ENCODE measurements around the gene KCNA5.

Gene KCNA5

GRCh38 chr12:5063149-5063548 is 19.5 kb downstream of the KCNA5 start:
- no peaks in the 10 kb centered on the region for H3K36me3 ChIP-seq (ENCODE audit: insufficient read depth, low read length)
- H3K4me1 ChIP-seq (ENCODE audit: control insufficient read depth, insufficient read depth, low read length, unreplicated experiment) = no peaks in the 10 kb centered on the region
- H3K79me2 ChIP-seq (ENCODE audit: control insufficient read depth, insufficient read depth, low read length, unreplicated experiment) = no peaks in the 10 kb centered on the region
- no peak overlapping the region for H2AFZ ChIP-seq (ENCODE audit: low read length, unreplicated experiment)
- no peak overlapping the region for H3K4me3 ChIP-seq (ENCODE audit: low read depth, low read length)
- no peaks in the 10 kb centered on the region for H3K27me3 ChIP-seq (ENCODE audit: insufficient read depth, low read length)
- H3K27ac ChIP-seq (ENCODE audit: low read depth, low read length) = no peak overlapping the region

DNA sequence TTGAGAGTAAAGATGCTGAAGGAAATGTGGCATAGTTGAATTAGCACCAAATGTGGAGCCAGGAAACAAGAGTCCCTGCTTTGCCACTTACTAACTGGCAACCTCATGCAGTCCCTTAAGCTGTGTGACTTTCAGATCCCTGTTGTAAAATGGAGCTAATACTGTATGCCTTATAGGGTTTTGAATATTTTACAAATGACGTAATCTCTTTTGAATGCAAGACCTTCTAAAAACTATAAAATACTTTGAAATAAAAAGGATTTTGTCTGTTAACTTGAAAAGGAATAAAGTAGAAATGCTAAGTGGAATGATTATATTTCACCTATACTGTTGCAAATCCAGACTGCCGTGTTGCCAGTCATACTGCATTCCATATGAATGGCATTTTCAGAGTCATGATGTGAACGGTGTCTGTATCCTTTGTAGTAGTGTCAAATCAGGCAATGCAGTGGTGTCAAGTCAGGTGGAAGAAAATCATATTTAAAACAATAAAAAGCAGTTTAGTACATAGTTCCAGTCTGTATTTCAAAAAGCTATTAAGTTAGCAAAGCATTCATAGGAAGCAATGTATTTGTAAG is 21.3 kb downstream of the KCNA5 start:
- Histone ChIP-seq H3K27ac (ENCODE audit: low read depth, low read length) (no peak overlapping the region), H2AFZ (ENCODE audit: low read length, unreplicated experiment) (no peak overlapping the region), H3K36me3 (ENCODE audit: insufficient read depth, low read length) (no peaks in the 10 kb centered on the region), H3K27me3 (ENCODE audit: insufficient read depth, low read length) (no peaks in the 10 kb centered on the region), H3K4me3 (ENCODE audit: low read depth, low read length) (no peak overlapping the region), H3K79me2 (ENCODE audit: control insufficient read depth, insufficient read depth, low read length, unreplicated experiment) (no peaks in the 10 kb centered on the region), H3K4me1 (ENCODE audit: control insufficient read depth, insufficient read depth, low read length, unreplicated experiment) (no peaks in the 10 kb centered on the region)

DNA sequence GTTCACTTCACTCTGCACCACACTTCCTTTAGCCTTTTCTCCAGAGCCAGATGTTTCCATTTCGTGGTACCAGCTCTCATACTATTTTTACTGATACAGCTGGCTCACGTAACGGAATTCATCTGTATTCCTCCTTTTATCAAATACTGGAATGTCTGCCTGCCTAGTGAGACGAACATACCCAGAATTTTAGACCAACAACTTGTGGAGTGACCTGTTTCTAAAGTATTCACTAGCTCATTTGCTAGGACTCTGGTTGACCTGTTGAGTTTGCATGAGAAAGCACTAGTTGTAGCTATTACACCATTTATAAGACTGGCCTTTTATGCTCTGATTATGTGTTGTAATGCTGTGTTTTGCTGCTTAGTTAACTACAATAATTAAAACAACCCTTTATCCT is 22.6 kb downstream of the KCNA5 start:
- no peak overlapping the region for H3K27ac ChIP-seq (ENCODE audit: low read depth, low read length)
- H3K4me3 ChIP-seq (ENCODE audit: low read depth, low read length) = no peak overlapping the region
- no peaks in the 10 kb centered on the region for H3K27me3 ChIP-seq (ENCODE audit: insufficient read depth, low read length)
- H3K4me1 ChIP-seq (ENCODE audit: control insufficient read depth, insufficient read depth, low read length, unreplicated experiment) = no peaks in the 10 kb centered on the region
- no peaks in the 10 kb centered on the region for H3K36me3 ChIP-seq (ENCODE audit: insufficient read depth, low read length)
- H2AFZ ChIP-seq (ENCODE audit: low read length, unreplicated experiment) = no peak overlapping the region
- no peaks in the 10 kb centered on the region for H3K79me2 ChIP-seq (ENCODE audit: control insufficient read depth, insufficient read depth, low read length, unreplicated experiment)

DNA sequence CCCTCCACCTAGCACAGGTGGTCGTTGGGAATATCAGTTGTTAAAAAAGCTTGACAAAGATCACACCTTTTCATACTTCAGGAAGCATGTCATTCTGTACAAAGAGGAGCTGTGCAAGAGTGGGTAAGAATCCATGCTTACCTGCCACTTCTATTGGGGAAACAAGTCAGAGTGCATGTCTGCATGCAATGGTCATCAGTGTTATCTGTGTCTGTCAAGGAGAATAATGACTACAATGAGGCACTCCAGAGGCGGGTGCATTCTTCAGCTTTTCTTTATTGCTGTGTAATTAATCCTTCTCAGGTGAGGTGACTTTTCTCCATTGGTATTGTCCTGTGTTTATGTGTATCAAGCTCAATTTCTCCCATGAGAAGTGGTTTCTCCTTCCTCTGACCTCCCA is 24.4 kb downstream of the KCNA5 start:
- H3K4me3 ChIP-seq (ENCODE audit: low read depth, low read length) = no peak overlapping the region
- H3K79me2 ChIP-seq (ENCODE audit: control insufficient read depth, insufficient read depth, low read length, unreplicated experiment) = no peaks in the 10 kb centered on the region
- H3K36me3 ChIP-seq (ENCODE audit: insufficient read depth, low read length) = no peaks in the 10 kb centered on the region
- H3K27me3 ChIP-seq (ENCODE audit: insufficient read depth, low read length) = no peaks in the 10 kb centered on the region
- H3K4me1 ChIP-seq (ENCODE audit: control insufficient read depth, insufficient read depth, low read length, unreplicated experiment) = no peaks in the 10 kb centered on the region
- H3K27ac ChIP-seq (ENCODE audit: low read depth, low read length) = no peak overlapping the region
- no peak overlapping the region for H2AFZ ChIP-seq (ENCODE audit: low read length, unreplicated experiment)

DNA sequence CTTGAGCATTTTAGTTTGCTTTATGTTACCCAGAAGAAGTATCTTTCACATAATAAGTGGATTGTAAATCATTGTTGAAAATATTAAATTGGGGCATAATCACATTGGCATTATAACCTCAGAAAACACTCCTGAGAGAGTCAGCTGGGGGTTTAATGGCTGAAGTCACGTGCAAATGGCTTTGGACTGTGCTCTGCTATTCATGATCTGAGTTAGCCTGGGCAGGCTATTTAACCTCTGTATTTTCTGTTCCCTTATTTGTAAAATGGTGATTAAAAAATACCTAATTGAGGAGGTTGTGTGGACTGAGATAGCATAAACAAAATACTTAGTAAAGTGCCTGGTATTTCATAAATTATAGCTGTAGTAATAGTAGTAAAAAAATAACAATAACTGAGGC is 24.9 kb downstream of the KCNA5 start:
- H3K4me1 ChIP-seq (ENCODE audit: control insufficient read depth, insufficient read depth, low read length, unreplicated experiment) = no peaks in the 10 kb centered on the region
- H3K36me3 ChIP-seq (ENCODE audit: insufficient read depth, low read length) = no peaks in the 10 kb centered on the region
- H3K27ac ChIP-seq (ENCODE audit: low read depth, low read length) = no peak overlapping the region
- H3K4me3 ChIP-seq (ENCODE audit: low read depth, low read length) = no peak overlapping the region
- H3K27me3 ChIP-seq (ENCODE audit: insufficient read depth, low read length) = no peaks in the 10 kb centered on the region
- no peak overlapping the region for H2AFZ ChIP-seq (ENCODE audit: low read length, unreplicated experiment)
- no peaks in the 10 kb centered on the region for H3K79me2 ChIP-seq (ENCODE audit: control insufficient read depth, insufficient read depth, low read length, unreplicated experiment)

- Histone ChIP-seq H3K4me3 (ENCODE audit: low read depth, low read length) (no peak overlapping the region), H3K79me2 (ENCODE audit: control insufficient read depth, insufficient read depth, low read length, unreplicated experiment) (no peaks in the 10 kb centered on the region), H3K4me1 (ENCODE audit: control insufficient read depth, insufficient read depth, low read length, unreplicated experiment) (no peaks in the 10 kb centered on the region), H2AFZ (ENCODE audit: low read length, unreplicated experiment) (no peak overlapping the region), H3K27ac (ENCODE audit: low read depth, low read length) (no peak overlapping the region), H3K36me3 (ENCODE audit: insufficient read depth, low read length) (no peaks in the 10 kb centered on the region), H3K27me3 (ENCODE audit: insufficient read depth, low read length) (no peaks in the 10 kb centered on the region)
Measured at GRCh38 chr12:5070090-5070489, 26.4 kb downstream of the KCNA5 start.

DNA sequence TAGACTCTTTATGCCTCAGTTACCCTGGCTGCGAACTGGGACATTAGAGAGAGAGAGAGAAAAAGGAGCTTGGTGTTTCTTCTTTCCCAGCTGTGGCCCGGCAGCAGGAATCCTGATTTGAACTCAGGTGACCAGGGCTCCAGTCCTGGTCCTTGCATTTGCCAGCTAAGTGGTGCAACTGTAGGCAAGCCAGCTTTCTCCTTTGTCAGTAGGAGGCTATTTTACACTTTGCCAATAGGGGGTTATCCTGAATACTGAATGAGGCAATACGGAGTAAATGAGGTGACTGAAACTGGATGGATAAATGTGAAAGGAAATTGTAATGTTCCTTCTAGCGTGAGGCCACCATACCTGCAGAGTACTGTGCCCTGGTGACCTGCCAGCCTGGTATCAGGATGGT is 27.8 kb downstream of the KCNA5 start:
- Histone ChIP-seq H3K27ac (ENCODE audit: low read depth, low read length) (no peak overlapping the region), H3K27me3 (ENCODE audit: insufficient read depth, low read length) (no peaks in the 10 kb centered on the region), H3K79me2 (ENCODE audit: control insufficient read depth, insufficient read depth, low read length, unreplicated experiment) (no peaks in the 10 kb centered on the region), H3K36me3 (ENCODE audit: insufficient read depth, low read length) (no peaks in the 10 kb centered on the region), H3K4me1 (ENCODE audit: control insufficient read depth, insufficient read depth, low read length, unreplicated experiment) (no peaks in the 10 kb centered on the region), H2AFZ (ENCODE audit: low read length, unreplicated experiment) (no peak overlapping the region), H3K4me3 (ENCODE audit: low read depth, low read length) (no peak overlapping the region)

- H3K4me1 ChIP-seq (ENCODE audit: control insufficient read depth, insufficient read depth, low read length, unreplicated experiment) = no peaks in the 10 kb centered on the region
- H3K27ac ChIP-seq (ENCODE audit: low read depth, low read length) = no peak overlapping the region
- H2AFZ ChIP-seq (ENCODE audit: low read length, unreplicated experiment) = no peak overlapping the region
- H3K36me3 ChIP-seq (ENCODE audit: insufficient read depth, low read length) = no peaks in the 10 kb centered on the region
- no peaks in the 10 kb centered on the region for H3K27me3 ChIP-seq (ENCODE audit: insufficient read depth, low read length)
- H3K79me2 ChIP-seq (ENCODE audit: control insufficient read depth, insufficient read depth, low read length, unreplicated experiment) = no peaks in the 10 kb centered on the region
- no peak overlapping the region for H3K4me3 ChIP-seq (ENCODE audit: low read depth, low read length)
Measured at GRCh38 chr12:5072311-5072710, 28.6 kb downstream of the KCNA5 start.

DNA sequence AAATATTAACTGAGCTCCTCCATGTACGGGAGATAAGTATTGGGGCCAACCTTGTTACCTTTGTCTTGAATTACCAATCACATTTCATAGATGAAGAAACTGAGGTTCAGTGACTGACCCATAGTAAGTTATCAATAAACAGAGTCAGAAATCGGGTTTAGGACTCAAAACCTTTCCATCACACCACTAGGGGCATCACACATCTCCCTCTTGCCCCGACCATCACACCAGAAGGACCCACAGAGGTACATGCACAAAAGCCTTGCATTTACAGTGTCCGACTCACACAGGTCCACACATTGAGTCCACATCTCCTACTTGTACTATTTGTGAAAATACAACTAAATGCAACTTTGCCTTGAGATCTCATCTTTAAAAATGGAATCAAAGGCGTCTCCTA is 29.4 kb downstream of the KCNA5 start:
- H3K27me3 ChIP-seq (ENCODE audit: insufficient read depth, low read length) = no peaks in the 10 kb centered on the region
- no peaks in the 10 kb centered on the region for H3K79me2 ChIP-seq (ENCODE audit: control insufficient read depth, insufficient read depth, low read length, unreplicated experiment)
- no peak overlapping the region for H2AFZ ChIP-seq (ENCODE audit: low read length, unreplicated experiment)
- H3K4me3 ChIP-seq (ENCODE audit: low read depth, low read length) = no peak overlapping the region
- H3K27ac ChIP-seq (ENCODE audit: low read depth, low read length) = no peak overlapping the region
- no peaks in the 10 kb centered on the region for H3K36me3 ChIP-seq (ENCODE audit: insufficient read depth, low read length)
- H3K4me1 ChIP-seq (ENCODE audit: control insufficient read depth, insufficient read depth, low read length, unreplicated experiment) = no peaks in the 10 kb centered on the region

- no peak overlapping the region for H3K27ac ChIP-seq (ENCODE audit: low read depth, low read length)
- H3K36me3 ChIP-seq (ENCODE audit: insufficient read depth, low read length) = no peaks in the 10 kb centered on the region
- H3K4me1 ChIP-seq (ENCODE audit: control insufficient read depth, insufficient read depth, low read length, unreplicated experiment) = no peaks in the 10 kb centered on the region
- H3K27me3 ChIP-seq (ENCODE audit: insufficient read depth, low read length) = no peaks in the 10 kb centered on the region
- H3K79me2 ChIP-seq (ENCODE audit: control insufficient read depth, insufficient read depth, low read length, unreplicated experiment) = no peaks in the 10 kb centered on the region
- H2AFZ ChIP-seq (ENCODE audit: low read length, unreplicated experiment) = no peak overlapping the region
- no peak overlapping the region for H3K4me3 ChIP-seq (ENCODE audit: low read depth, low read length)
Measured at GRCh38 chr12:5073853-5074252, 30.2 kb downstream of the KCNA5 start.

DNA sequence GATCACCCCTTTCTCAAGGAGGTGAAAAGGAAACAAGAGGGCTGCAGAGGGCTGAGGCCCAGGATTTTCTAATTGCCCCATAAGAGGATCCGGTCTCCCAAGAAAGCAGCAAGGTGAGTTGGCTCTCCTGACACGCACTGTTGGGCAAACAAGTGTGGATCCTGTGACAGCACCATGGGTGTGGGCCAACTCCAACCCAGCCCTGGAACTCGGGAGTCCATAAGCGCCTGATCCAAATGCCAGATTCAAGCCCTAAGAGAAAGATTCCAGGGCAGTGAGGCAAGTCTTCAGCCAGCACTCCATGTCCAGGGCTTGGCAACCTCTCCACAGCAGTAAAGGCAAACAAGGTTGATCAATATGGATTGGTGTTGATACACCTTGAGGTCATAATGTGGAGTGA is 33.1 kb downstream of the KCNA5 start:
- no peak overlapping the region for H3K27ac ChIP-seq (ENCODE audit: low read depth, low read length)
- H3K79me2 ChIP-seq (ENCODE audit: control insufficient read depth, insufficient read depth, low read length, unreplicated experiment) = no peaks in the 10 kb centered on the region
- no peaks in the 10 kb centered on the region for H3K36me3 ChIP-seq (ENCODE audit: insufficient read depth, low read length)
- no peaks in the 10 kb centered on the region for H3K4me1 ChIP-seq (ENCODE audit: control insufficient read depth, insufficient read depth, low read length, unreplicated experiment)
- H2AFZ ChIP-seq (ENCODE audit: low read length, unreplicated experiment) = no peak overlapping the region
- peaks cover 3% of the 10 kb centered on the region for H3K27me3 ChIP-seq (ENCODE audit: insufficient read depth, low read length)
- H3K4me3 ChIP-seq (ENCODE audit: low read depth, low read length) = no peak overlapping the region
